NCI-H748 (cell line): Measurements from ENCODE around the gene OR10AG1.

Experiments
- DNase-seq: peaks from one replicate; lab custom pipeline; 2025; ENCODE audit not compliant: unreplicated experiment; lab: John Stamatoyannopoulos, UW

Gene OR10AG1

GRCh38 chr11:55969845-55970244, at the start of gene OR10AG1:
TSS of gene OR10AG1 (minus strand) at chr11:55969945. CDS start at chr11:55969907, 38 bp downstream.
- no peak for DNase-seq

- DNase-seq, result no peak
Observed at GRCh38 chr11:56013805-56014204, 44.1 kb upstream of the OR10AG1 start.

- DNase-seq, result no peak
Observed at GRCh38 chr11:56010716-56011115, 41.0 kb upstream of the OR10AG1 start.

GRCh38 chr11:55994525-55994924, 24.8 kb upstream of the OR10AG1 start, which contains the start of gene OR5F1:
TSS of gene OR5F1 (minus strand) at chr11:55994625. CDS start at chr11:55994625, 0 bp downstream.
- no peak for DNase-seq

- no peak for DNase-seq
Observed at GRCh38 chr11:55970935-55971334, 1.2 kb upstream of the OR10AG1 start.

GRCh38 chr11:55967914-55968313, 1.8 kb downstream of the OR10AG1 start:
- DNase-seq, result peak; percentile 8

- no peak for DNase-seq
Observed at GRCh38 chr11:55966391-55966790, 3.4 kb downstream of the OR10AG1 start.

GRCh38 chr11:55956521-55956920, 13.2 kb downstream of the OR10AG1 start:
- DNase-seq, result peak; percentile 36

GRCh38 chr11:55949330-55949729, 20.4 kb downstream of the OR10AG1 start:
- peak; percentile 58 for DNase-seq

GRCh38 chr11:55942785-55943392, 26.9 kb downstream of the OR10AG1 start:
- peak; percentile 72 for DNase-seq

GRCh38 chr11:55936300-55936699, 33.4 kb downstream of the OR10AG1 start, which contains the start of gene OR5I1:
TSS of gene OR5I1 (minus strand) at chr11:55936400. CDS start at chr11:55936400, 0 bp downstream.
- no peak for DNase-seq

GRCh38 chr11:55920537-55920936, 49.2 kb downstream of the OR10AG1 start:
- DNase-seq, result no peak
